ENCODE measurements around the gene USP35. TPM values are rescaled to one million over a fixed set of nuclear protein-coding genes. Genes with fewer than 3 reads are reported as not detected.

The USP35 gene
- total and polyA plus RNA-seq, 4 donors, result 3.0 to 28.0 (median 22.7) TPM

DNA sequence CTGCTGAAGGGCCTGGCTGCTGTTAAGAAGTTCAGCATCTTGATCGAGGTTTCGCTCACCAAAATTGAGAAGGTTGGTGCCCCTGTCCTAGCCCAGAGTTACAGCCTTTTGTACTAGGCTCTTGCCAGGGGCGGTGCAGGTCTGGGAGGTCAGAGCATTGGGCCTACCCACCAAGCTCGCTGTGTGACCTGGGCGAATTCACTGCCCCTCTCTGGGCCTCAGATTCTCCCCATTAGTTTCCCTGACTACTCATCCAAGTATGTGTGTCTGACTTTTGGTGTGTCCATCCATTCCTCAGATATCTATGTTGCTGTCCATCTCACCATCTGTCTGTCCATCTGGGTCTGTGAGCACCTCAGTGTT is 10.9 kb downstream of the USP35 start:
- Histone ChIP-seq H3K9me3 (ENCODE audit: control insufficient read depth, low read length) (no peaks in the 10 kb centered on the region), H3K27ac (ENCODE audit: low read depth in 1 of 2, low read length in 2 of 2) (no peak overlapping the region), H3K4me1 (ENCODE audit: control insufficient read depth in 1 of 2, insufficient read depth in 2 of 2, low read length in 2 of 2) (no peaks in the 10 kb centered on the region), H3K36me3 (ENCODE audit: control insufficient read depth in 1 of 2, insufficient read depth in 2 of 2, low read length in 1 of 2) (peaks cover 0 to under 1% of the 10 kb centered on the region in 2 donors), H3K4me3 (ENCODE audit: low read length in 2 of 2) (no peak overlapping the region), H3K27me3 (ENCODE audit: control insufficient read depth in 1 of 2, insufficient read depth in 2 of 2, low read length in 1 of 2) (no peaks in the 10 kb centered on the region)
- WGBS, 2 donors, result 94 to 96% methylated on average over 5 of the region's 5 CpGs
- ATAC-seq (ENCODE audit: low FRiP score) (no peak), DNase-seq (peak in 1 of 2 donors; percentile 52)
- intact Hi-C loops (cut with DNase I), result no loop called here

DNA sequence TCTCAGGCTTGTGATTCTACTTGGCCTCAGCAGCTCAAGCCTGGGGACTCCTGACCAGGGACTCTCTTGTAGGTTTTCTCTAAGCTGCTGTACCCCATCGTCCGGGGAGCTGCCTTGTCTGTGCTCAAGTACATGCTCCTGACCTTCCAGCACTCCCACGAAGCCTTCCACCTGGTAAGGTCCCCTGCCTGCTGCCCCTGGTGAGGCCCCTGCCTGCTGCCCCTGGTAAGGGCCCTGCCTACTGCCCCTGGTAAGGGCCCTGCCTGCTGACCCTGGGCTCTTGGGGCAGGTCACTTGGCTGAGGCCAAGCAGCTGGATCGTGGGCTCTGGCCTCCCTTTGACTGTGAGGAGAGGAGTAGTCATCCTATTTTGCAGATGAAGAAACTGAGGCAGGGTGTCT is 11.3 kb downstream of the USP35 start:
- H3K36me3 ChIP-seq (ENCODE audit: control insufficient read depth in 1 of 2, insufficient read depth in 2 of 2, low read length in 1 of 2), result peaks cover 0 to 3% of the 10 kb centered on the region in 2 donors
- DNase-seq, result peak in 1 of 2 donors; percentile 61

DNA sequence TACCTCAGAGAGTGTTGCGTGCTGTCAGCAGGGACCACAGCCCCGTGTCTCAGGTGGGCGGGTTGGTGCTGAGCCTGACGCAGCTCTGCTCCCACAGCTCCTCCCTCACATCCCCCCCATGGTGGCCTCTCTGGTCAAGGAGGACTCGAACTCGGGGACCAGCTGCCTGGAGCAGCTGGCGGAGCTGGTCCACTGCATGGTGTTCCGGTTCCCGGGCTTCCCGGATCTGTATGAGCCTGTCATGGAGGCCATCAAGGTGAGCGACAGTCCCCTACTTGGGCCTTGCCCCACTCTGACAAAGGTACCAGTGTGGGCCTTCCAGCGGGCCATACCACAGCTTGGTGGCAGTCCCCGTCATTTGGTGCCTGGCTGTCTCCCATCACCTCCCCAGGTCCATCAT is 11.8 kb downstream of the USP35 start:
- H3K36me3 ChIP-seq (ENCODE audit: control insufficient read depth in 1 of 2, insufficient read depth in 2 of 2, low read length in 1 of 2), result peaks cover 0 to 3% of the 10 kb centered on the region in 2 donors
- H3K27ac ChIP-seq (ENCODE audit: low read depth in 1 of 2, low read length in 2 of 2), result no peak overlapping the region
- H3K4me3 ChIP-seq (ENCODE audit: low read length in 2 of 2), result no peak overlapping the region
- DNase-seq (peak; percentile 40 to 59), ATAC-seq (ENCODE audit: low FRiP score) (no peak)
- WGBS, 2 donors, result 94 to 95% methylated on average over 13 of the region's 13 CpGs
- H3K27me3 ChIP-seq (ENCODE audit: control insufficient read depth in 1 of 2, insufficient read depth in 2 of 2, low read length in 1 of 2), result no peaks in the 10 kb centered on the region
- no peaks in the 10 kb centered on the region for H3K9me3 ChIP-seq (ENCODE audit: control insufficient read depth, low read length)
- intact Hi-C loops (cut with DNase I), result no loop called here
- no peaks in the 10 kb centered on the region for H3K4me1 ChIP-seq (ENCODE audit: control insufficient read depth in 1 of 2, insufficient read depth in 2 of 2, low read length in 2 of 2)

More for the DNA sequence above, 11.3 kb downstream of the USP35 start:
- Histone ChIP-seq H3K27me3 (ENCODE audit: control insufficient read depth in 1 of 2, insufficient read depth in 2 of 2, low read length in 1 of 2) (no peaks in the 10 kb centered on the region), H3K4me1 (ENCODE audit: control insufficient read depth in 1 of 2, insufficient read depth in 2 of 2, low read length in 2 of 2) (no peaks in the 10 kb centered on the region), H3K9me3 (ENCODE audit: control insufficient read depth, low read length) (no peaks in the 10 kb centered on the region), H3K4me3 (ENCODE audit: low read length in 2 of 2) (no peak overlapping the region), H3K27ac (ENCODE audit: low read depth in 1 of 2, low read length in 2 of 2) (no peak overlapping the region)
- ATAC-seq (ENCODE audit: low FRiP score), result no peak
- intact Hi-C loops (cut with DNase I), result no loop called here
- WGBS, 2 donors, result 76 to 85% methylated on average over 4 of the region's 4 CpGs

DNA sequence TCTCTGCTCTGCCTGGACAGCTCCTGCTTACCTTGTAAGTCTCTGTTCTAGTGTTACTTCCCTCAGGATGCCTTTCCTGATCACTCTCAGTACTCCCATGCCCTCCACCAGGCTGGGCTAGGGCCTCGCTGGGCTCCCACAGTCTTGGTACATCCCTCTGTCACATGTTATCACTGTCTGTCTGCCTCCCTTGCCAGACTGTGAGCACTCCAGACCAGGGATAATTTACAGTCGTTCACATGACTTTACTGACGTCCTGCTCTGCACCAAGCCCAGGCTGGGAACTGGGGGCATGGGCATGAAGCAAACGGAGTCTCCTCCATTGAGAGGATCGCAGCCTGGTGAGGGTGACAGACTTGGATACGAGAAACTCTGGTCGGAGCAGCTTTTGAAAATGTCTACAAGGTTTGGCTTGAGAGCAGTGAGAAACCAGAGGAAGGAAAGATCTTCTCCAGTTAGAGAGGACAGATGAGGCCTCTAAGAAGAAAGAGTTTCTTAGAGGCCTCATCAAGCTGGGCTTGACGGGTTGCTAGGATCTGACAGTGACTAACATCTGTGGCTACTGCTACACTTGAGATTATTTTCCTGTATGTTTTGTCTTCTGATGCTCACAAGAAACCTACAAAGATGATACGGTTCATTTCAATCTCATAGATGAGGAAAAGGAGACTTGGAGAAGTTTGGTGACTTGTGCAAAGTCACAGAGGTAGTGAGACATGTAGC is 12.5 kb downstream of the USP35 start:
- no peak for ATAC-seq (ENCODE audit: low FRiP score)
- Histone ChIP-seq H3K27me3 (ENCODE audit: control insufficient read depth in 1 of 2, insufficient read depth in 2 of 2, low read length in 1 of 2) (no peaks in the 10 kb centered on the region), H3K9me3 (ENCODE audit: control insufficient read depth, low read length) (no peaks in the 10 kb centered on the region), H3K36me3 (ENCODE audit: control insufficient read depth in 1 of 2, insufficient read depth in 2 of 2, low read length in 1 of 2) (peaks cover 0 to 3% of the 10 kb centered on the region in 2 donors), H3K27ac (ENCODE audit: low read depth in 1 of 2, low read length in 2 of 2) (no peak overlapping the region), H3K4me3 (ENCODE audit: low read length in 2 of 2) (no peak overlapping the region), H3K4me1 (ENCODE audit: control insufficient read depth in 1 of 2, insufficient read depth in 2 of 2, low read length in 2 of 2) (no peaks in the 10 kb centered on the region)
- 75 to 80% methylated on average over 9 of the region's 9 CpGs for WGBS, 2 donors
- intact Hi-C loops (cut with DNase I), result no loop called here
- peak in 1 of 2 donors; percentile 45 for DNase-seq

DNA sequence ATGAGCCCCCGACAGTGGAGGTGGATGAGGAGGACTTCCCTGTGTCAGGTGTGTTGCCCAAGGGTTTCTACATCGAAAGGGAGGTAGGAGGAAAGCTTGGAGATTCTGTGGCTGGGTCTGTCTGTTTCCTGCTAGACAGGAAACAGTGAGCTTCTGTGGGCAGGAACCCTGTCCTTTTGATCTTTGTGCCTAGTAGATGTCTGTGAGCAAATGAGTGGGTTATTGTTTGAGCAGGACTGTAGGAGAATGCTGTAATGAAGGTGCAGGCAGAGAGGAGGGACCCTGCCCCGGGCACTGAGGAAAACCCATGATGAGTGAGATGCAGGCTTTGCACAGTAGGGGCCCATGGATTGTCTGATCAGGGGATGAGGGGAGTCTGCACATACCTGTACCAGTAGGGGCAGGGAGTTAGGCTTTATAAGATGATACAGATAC is 14.0 kb downstream of the USP35 start:
- 84 to 85% methylated on average over 3 of the region's 3 CpGs for WGBS, 2 donors
- peaks cover 2 to 3% of the 10 kb centered on the region in 2 donors for H3K36me3 ChIP-seq (ENCODE audit: control insufficient read depth in 1 of 2, insufficient read depth in 2 of 2, low read length in 1 of 2)
- H3K9me3 ChIP-seq (ENCODE audit: control insufficient read depth, low read length), result no peaks in the 10 kb centered on the region
- H3K27me3 ChIP-seq (ENCODE audit: control insufficient read depth in 1 of 2, insufficient read depth in 2 of 2, low read length in 1 of 2), result no peaks in the 10 kb centered on the region
- H3K27ac ChIP-seq (ENCODE audit: low read depth in 1 of 2, low read length in 2 of 2), result no peak overlapping the region
- intact Hi-C loops (cut with DNase I), result no loop called here
- ATAC-seq (ENCODE audit: low FRiP score) (no peak), DNase-seq (no peak)
- H3K4me1 ChIP-seq (ENCODE audit: control insufficient read depth in 1 of 2, insufficient read depth in 2 of 2, low read length in 2 of 2), result no peaks in the 10 kb centered on the region
- H3K4me3 ChIP-seq (ENCODE audit: low read length in 2 of 2), result no peak overlapping the region

DNA sequence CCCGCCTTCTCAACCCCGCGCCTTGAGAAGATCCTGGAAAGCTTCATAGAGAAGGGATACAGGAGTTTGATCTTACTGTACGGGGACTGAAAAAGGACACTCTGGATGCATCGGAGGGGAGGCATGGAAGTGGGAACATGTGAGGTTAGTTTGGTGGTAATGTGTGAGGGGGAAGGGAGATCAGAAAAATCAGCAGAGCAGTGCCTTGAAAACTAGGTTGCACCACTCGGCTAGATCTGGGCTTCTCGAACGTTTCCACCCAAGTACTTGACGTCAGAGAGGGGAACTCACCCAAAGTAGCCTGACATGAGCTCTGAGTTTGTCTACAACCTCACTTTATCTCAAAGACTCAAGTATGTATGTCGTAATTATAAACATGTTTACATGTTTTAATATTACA is 14.5 kb downstream of the USP35 start:
- Histone ChIP-seq H3K4me3 (ENCODE audit: low read length in 2 of 2) (no peak overlapping the region), H3K4me1 (ENCODE audit: control insufficient read depth in 1 of 2, insufficient read depth in 2 of 2, low read length in 2 of 2) (no peaks in the 10 kb centered on the region), H3K36me3 (ENCODE audit: control insufficient read depth in 1 of 2, insufficient read depth in 2 of 2, low read length in 1 of 2) (peaks cover 3 to 4% of the 10 kb centered on the region in 2 donors), H3K9me3 (ENCODE audit: control insufficient read depth, low read length) (no peaks in the 10 kb centered on the region), H3K27me3 (ENCODE audit: control insufficient read depth in 1 of 2, insufficient read depth in 2 of 2, low read length in 1 of 2) (no peaks in the 10 kb centered on the region), H3K27ac (ENCODE audit: low read depth in 1 of 2, low read length in 2 of 2) (no peak overlapping the region)
- DNase-seq (peak in 1 of 2 donors; percentile 31), ATAC-seq (ENCODE audit: low FRiP score) (no peak)
- intact Hi-C loops (cut with DNase I), result no loop called here
- 87 to 88% methylated on average over 10 of the region's 10 CpGs for WGBS, 2 donors

DNA sequence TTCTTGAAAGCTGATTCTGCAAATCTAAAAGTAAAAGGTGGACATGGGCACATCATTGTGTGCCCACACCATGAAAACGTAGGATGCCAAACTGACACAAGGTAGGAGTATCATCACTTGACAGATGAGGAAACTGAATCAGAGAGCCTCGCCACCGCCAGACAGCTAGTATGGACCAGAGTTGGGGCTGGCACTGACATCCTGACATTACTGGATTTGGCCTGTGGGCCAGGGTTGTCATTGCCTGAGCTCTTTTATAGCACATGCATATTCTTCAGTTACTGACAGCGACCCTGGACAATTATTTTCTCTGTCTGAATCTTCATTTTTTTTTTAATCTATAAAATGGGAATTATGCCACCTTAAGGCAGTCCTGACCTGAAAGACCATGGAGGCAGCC is 16.5 kb downstream of the USP35 start:
- DNase-seq (peak in 1 of 2 donors; percentile 52), ATAC-seq (ENCODE audit: low FRiP score) (no peak)
- no peak overlapping the region for H3K4me3 ChIP-seq (ENCODE audit: low read length in 2 of 2)
- no peaks in the 10 kb centered on the region for H3K9me3 ChIP-seq (ENCODE audit: control insufficient read depth, low read length)
- H3K4me1 ChIP-seq (ENCODE audit: control insufficient read depth in 1 of 2, insufficient read depth in 2 of 2, low read length in 2 of 2), result no peaks in the 10 kb centered on the region
- peaks cover 3 to 6% of the 10 kb centered on the region in 2 donors for H3K36me3 ChIP-seq (ENCODE audit: control insufficient read depth in 1 of 2, insufficient read depth in 2 of 2, low read length in 1 of 2)
- WGBS, 2 donors, result 93% methylated on average over 4 of the region's 4 CpGs
- no peaks in the 10 kb centered on the region for H3K27me3 ChIP-seq (ENCODE audit: control insufficient read depth in 1 of 2, insufficient read depth in 2 of 2, low read length in 1 of 2)
- no peak overlapping the region for H3K27ac ChIP-seq (ENCODE audit: low read depth in 1 of 2, low read length in 2 of 2)
- intact Hi-C loops (cut with DNase I), result no loop called here

DNA sequence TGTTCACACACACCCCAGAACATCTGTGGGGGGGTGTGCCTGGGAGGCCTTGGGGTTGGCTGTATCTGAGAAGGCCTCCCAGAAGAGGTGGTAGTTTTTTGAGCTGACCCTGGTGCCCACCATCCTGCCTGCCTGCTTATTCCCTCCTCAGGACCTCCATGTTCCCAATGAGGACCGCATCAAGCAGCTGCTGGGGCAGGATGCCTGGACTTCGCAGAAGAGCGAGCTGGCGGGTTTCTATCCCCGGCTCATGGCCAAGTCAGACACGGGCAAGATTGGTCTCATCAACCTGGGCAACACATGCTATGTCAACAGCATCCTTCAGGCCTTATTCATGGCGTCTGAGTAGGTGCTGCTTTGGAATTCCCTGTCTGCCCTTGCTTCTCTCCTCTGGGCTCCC is 17.0 kb downstream of the USP35 start:
- peak in 1 of 2 donors; percentile 48 for DNase-seq
- Histone ChIP-seq H3K27ac (ENCODE audit: low read depth in 1 of 2, low read length in 2 of 2) (no peak overlapping the region), H3K9me3 (ENCODE audit: control insufficient read depth, low read length) (no peaks in the 10 kb centered on the region), H3K4me3 (ENCODE audit: low read length in 2 of 2) (no peak overlapping the region), H3K36me3 (ENCODE audit: control insufficient read depth in 1 of 2, insufficient read depth in 2 of 2, low read length in 1 of 2) (peaks cover 3 to 6% of the 10 kb centered on the region in 2 donors), H3K27me3 (ENCODE audit: control insufficient read depth in 1 of 2, insufficient read depth in 2 of 2, low read length in 1 of 2) (no peaks in the 10 kb centered on the region), H3K4me1 (ENCODE audit: control insufficient read depth in 1 of 2, insufficient read depth in 2 of 2, low read length in 2 of 2) (no peaks in the 10 kb centered on the region)
- intact Hi-C loops (cut with DNase I), result no loop called here
- WGBS, 2 donors, result 88 to 92% methylated on average over 7 of the region's 7 CpGs
- no peak for ATAC-seq (ENCODE audit: low FRiP score)

DNA sequence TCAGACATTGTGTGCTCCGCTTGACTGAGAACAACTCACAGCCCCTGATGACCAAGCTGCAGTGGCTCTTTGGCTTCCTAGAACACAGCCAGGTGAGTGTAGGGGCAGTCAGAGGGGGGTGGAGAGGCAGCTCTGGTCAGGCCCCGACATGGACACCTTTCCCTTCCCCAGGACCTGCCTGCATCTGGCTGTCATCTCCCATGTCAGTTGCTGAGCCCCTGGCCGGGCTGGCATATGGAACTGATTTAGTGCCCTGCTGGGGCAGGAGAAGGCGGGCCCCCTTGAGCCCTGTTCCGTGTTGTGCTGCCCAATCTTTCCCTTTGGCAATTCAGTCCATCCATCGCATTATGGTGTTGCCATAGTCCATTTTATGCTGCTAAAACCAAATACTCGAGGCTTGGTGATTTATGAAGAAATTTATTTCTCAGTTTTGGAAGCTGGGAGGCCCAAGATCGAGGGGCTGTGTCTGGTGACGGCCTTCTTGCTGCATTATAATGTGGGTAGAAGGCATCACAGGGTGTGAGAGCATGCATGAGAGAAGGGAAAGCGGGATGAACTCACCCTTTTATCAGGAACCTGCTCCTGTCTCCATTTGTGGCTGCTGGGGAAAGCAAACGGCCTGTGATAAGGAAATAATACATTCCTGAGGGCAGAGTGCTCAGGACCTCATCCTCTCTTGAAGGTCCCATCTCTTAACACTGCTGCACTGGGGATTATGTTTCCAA is 19.0 kb downstream of the USP35 start:
- 81 to 82% methylated on average over 11 of the region's 11 CpGs for WGBS, 2 donors
- H3K4me3 ChIP-seq (ENCODE audit: low read length in 2 of 2), result no peak overlapping the region
- no peaks in the 10 kb centered on the region for H3K27me3 ChIP-seq (ENCODE audit: control insufficient read depth in 1 of 2, insufficient read depth in 2 of 2, low read length in 1 of 2)
- intact Hi-C loops (cut with DNase I), result no loop called here
- DNase-seq (peak in 1 of 2 donors; percentile 61), ATAC-seq (ENCODE audit: low FRiP score) (no peak)
- no peaks in the 10 kb centered on the region for H3K4me1 ChIP-seq (ENCODE audit: control insufficient read depth in 1 of 2, insufficient read depth in 2 of 2, low read length in 2 of 2)
- H3K9me3 ChIP-seq (ENCODE audit: control insufficient read depth, low read length), result no peaks in the 10 kb centered on the region
- peaks cover 3 to 6% of the 10 kb centered on the region in 2 donors for H3K36me3 ChIP-seq (ENCODE audit: control insufficient read depth in 1 of 2, insufficient read depth in 2 of 2, low read length in 1 of 2)
- no peak overlapping the region for H3K27ac ChIP-seq (ENCODE audit: low read depth in 1 of 2, low read length in 2 of 2)

Measured in aorta (tissue), 5 donors.